ENCODE data around the gene CRY1.
"Not testable (repeated sequence)": the region's sequence is repeated elsewhere in the genome, so short reads cannot be mapped to it uniquely, and the experiment has no call there.

CRY1 gene

GRCh38 chr12:107118624-107119023 lies 25.3 kb upstream of the CRY1 start:
- Mint-ChIP-seq H3K27ac (no peak overlapping the region), H3K9me3 (no peaks in the 10 kb centered on the region), H3K27me3 (peaks cover 26% of the 10 kb centered on the region), H3K36me3 (no peaks in the 10 kb centered on the region), H3K4me3 (no peak overlapping the region), H3K4me1 (peaks cover 9% of the 10 kb centered on the region)
- no peak for ATAC-seq

GRCh38 chr12:107115119-107115518 lies 21.8 kb upstream of the CRY1 start:
- no peak overlapping the region for H3K27ac Mint-ChIP-seq
- no peak for ATAC-seq
- no peaks in the 10 kb centered on the region for H3K9me3 Mint-ChIP-seq
- H3K27me3 Mint-ChIP-seq, result peaks cover 20% of the 10 kb centered on the region
- peaks cover 9% of the 10 kb centered on the region for H3K4me1 Mint-ChIP-seq
- no peak overlapping the region for H3K4me3 Mint-ChIP-seq
- H3K36me3 Mint-ChIP-seq, result no peaks in the 10 kb centered on the region

GRCh38 chr12:107111314-107111713 lies 18.0 kb upstream of the CRY1 start:
- ATAC-seq, result no peak
- Mint-ChIP-seq H3K36me3 (no peaks in the 10 kb centered on the region), H3K9me3 (no peaks in the 10 kb centered on the region), H3K27ac (no peak overlapping the region), H3K4me3 (no peak overlapping the region), H3K4me1 (peaks cover 16% of the 10 kb centered on the region), H3K27me3 (peaks cover 17% of the 10 kb centered on the region)

- no peak overlapping the region for H3K27ac Mint-ChIP-seq
- peaks cover 28% of the 10 kb centered on the region for H3K27me3 Mint-ChIP-seq
- no peak for ATAC-seq
- H3K4me1 Mint-ChIP-seq, result peaks cover 10% of the 10 kb centered on the region
- no peaks in the 10 kb centered on the region for H3K9me3 Mint-ChIP-seq
- H3K4me3 Mint-ChIP-seq, result no peak overlapping the region
- no peaks in the 10 kb centered on the region for H3K36me3 Mint-ChIP-seq
Measured at GRCh38 chr12:107109726-107110719, 16.7 kb upstream of the CRY1 start.

- Mint-ChIP-seq H3K27me3 (peaks cover 28% of the 10 kb centered on the region), H3K4me1 (peaks cover 7% of the 10 kb centered on the region), H3K4me3 (no peak overlapping the region), H3K36me3 (no peaks in the 10 kb centered on the region), H3K9me3 (no peaks in the 10 kb centered on the region), H3K27ac (no peak overlapping the region)
- no peak for ATAC-seq
Measured at GRCh38 chr12:107108995-107109508, 15.7 kb upstream of the CRY1 start.

GRCh38 chr12:107108366-107108765 lies 15.0 kb upstream of the CRY1 start:
- not testable (repeated sequence) for H3K9me3 Mint-ChIP-seq, H3K36me3 Mint-ChIP-seq, H3K4me1 Mint-ChIP-seq, H3K27ac Mint-ChIP-seq, H3K4me3 Mint-ChIP-seq, ATAC-seq
- H3K27me3 Mint-ChIP-seq, result peaks cover 28% of the 10 kb centered on the region

- H3K4me1 Mint-ChIP-seq, result peaks cover 7% of the 10 kb centered on the region
- H3K36me3 Mint-ChIP-seq, result no peaks in the 10 kb centered on the region
- no peak for ATAC-seq
- H3K9me3 Mint-ChIP-seq, result no peaks in the 10 kb centered on the region
- no peak overlapping the region for H3K27ac Mint-ChIP-seq
- no peak overlapping the region for H3K4me3 Mint-ChIP-seq
- peaks cover 22% of the 10 kb centered on the region for H3K27me3 Mint-ChIP-seq
Measured at GRCh38 chr12:107107381-107107780, 14.0 kb upstream of the CRY1 start.

- H3K27me3 Mint-ChIP-seq, result peaks cover 18% of the 10 kb centered on the region
Measured at GRCh38 chr12:107106241-107107025, 13.1 kb upstream of the CRY1 start.

GRCh38 chr12:107105410-107105703 lies 12.0 kb upstream of the CRY1 start:
- no peaks in the 10 kb centered on the region for H3K36me3 Mint-ChIP-seq
- no peak overlapping the region for H3K27ac Mint-ChIP-seq
- peaks cover 26% of the 10 kb centered on the region for H3K27me3 Mint-ChIP-seq
- no peak overlapping the region for H3K4me3 Mint-ChIP-seq
- no peaks in the 10 kb centered on the region for H3K9me3 Mint-ChIP-seq
- H3K4me1 Mint-ChIP-seq, result peaks cover 7% of the 10 kb centered on the region
- no peak for ATAC-seq

More at GRCh38 chr12:107106241-107107025, 13.1 kb upstream of the CRY1 start:
- Mint-ChIP-seq H3K36me3 (no peaks in the 10 kb centered on the region), H3K27ac (no peak overlapping the region), H3K9me3 (no peaks in the 10 kb centered on the region), H3K4me1 (peaks cover 7% of the 10 kb centered on the region), H3K4me3 (no peak overlapping the region)
- no peak for ATAC-seq

GRCh38 chr12:107103516-107103915 lies 10.2 kb upstream of the CRY1 start:
- H3K4me1 Mint-ChIP-seq, result no peaks in the 10 kb centered on the region
- H3K4me3 Mint-ChIP-seq, result no peak overlapping the region
- no peak for ATAC-seq
- H3K36me3 Mint-ChIP-seq, result no peaks in the 10 kb centered on the region
- peaks cover 43% of the 10 kb centered on the region for H3K27me3 Mint-ChIP-seq
- H3K9me3 Mint-ChIP-seq, result no peaks in the 10 kb centered on the region
- H3K27ac Mint-ChIP-seq, result no peak overlapping the region

- H3K9me3 Mint-ChIP-seq, result peaks cover under 1% of the 10 kb centered on the region
- no peaks in the 10 kb centered on the region for H3K4me1 Mint-ChIP-seq
- no peak for ATAC-seq
- H3K27me3 Mint-ChIP-seq, result peaks cover 47% of the 10 kb centered on the region
- no peak overlapping the region for H3K4me3 Mint-ChIP-seq
- no peaks in the 10 kb centered on the region for H3K36me3 Mint-ChIP-seq
- H3K27ac Mint-ChIP-seq, result no peak overlapping the region
Measured at GRCh38 chr12:107103097-107103496, 9.7 kb upstream of the CRY1 start.

- no peak for ATAC-seq
- Mint-ChIP-seq H3K27me3 (peaks cover 55% of the 10 kb centered on the region), H3K27ac (no peak overlapping the region), H3K9me3 (peaks cover 5% of the 10 kb centered on the region), H3K36me3 (no peaks in the 10 kb centered on the region), H3K4me1 (no peaks in the 10 kb centered on the region), H3K4me3 (no peak overlapping the region)
Measured at GRCh38 chr12:107102294-107102693, 8.9 kb upstream of the CRY1 start.

- no peak overlapping the region for H3K27ac Mint-ChIP-seq
- no peak overlapping the region for H3K4me3 Mint-ChIP-seq
- peaks cover 56% of the 10 kb centered on the region for H3K27me3 Mint-ChIP-seq
- H3K4me1 Mint-ChIP-seq, result no peaks in the 10 kb centered on the region
- H3K36me3 Mint-ChIP-seq, result no peaks in the 10 kb centered on the region
- peaks cover 6% of the 10 kb centered on the region for H3K9me3 Mint-ChIP-seq
- no peak for ATAC-seq
Measured at GRCh38 chr12:107101651-107102050, 8.3 kb upstream of the CRY1 start.

- H3K4me1 Mint-ChIP-seq, result no peaks in the 10 kb centered on the region
Measured at GRCh38 chr12:107099917-107100316, 6.6 kb upstream of the CRY1 start.

GRCh38 chr12:107096571-107096970 lies 3.2 kb upstream of the CRY1 start:
- Mint-ChIP-seq H3K27ac (no peak overlapping the region), H3K27me3 (peaks cover 49% of the 10 kb centered on the region), H3K36me3 (no peaks in the 10 kb centered on the region), H3K9me3 (peaks cover 12% of the 10 kb centered on the region), H3K4me3 (no peak overlapping the region), H3K4me1 (no peaks in the 10 kb centered on the region)
- no peak for ATAC-seq

More at GRCh38 chr12:107099917-107100316, 6.6 kb upstream of the CRY1 start:
- Mint-ChIP-seq H3K27me3 (peaks cover 49% of the 10 kb centered on the region), H3K36me3 (no peaks in the 10 kb centered on the region), H3K27ac (no peak overlapping the region), H3K9me3 (peaks cover 12% of the 10 kb centered on the region), H3K4me3 (no peak overlapping the region)
- no peak for ATAC-seq

- H3K27me3 Mint-ChIP-seq, result peaks cover 30% of the 10 kb centered on the region
- no peaks in the 10 kb centered on the region for H3K36me3 Mint-ChIP-seq
- H3K9me3 Mint-ChIP-seq, result peaks cover 12% of the 10 kb centered on the region
- H3K4me1 Mint-ChIP-seq, result no peaks in the 10 kb centered on the region
- H3K27ac Mint-ChIP-seq, result no peak overlapping the region
- no peak for ATAC-seq
- no peak overlapping the region for H3K4me3 Mint-ChIP-seq
Measured at GRCh38 chr12:107094183-107094448, 767 bp upstream of the CRY1 start.

Data from stimulated activated memory B cell treated with anti-CD40 and anti-IgM and Interleukin-4, amounts not matched to agents 10 μg/mL and 1 μg/mL and 100 μg/mL, for 72 hours (primary cell).